CD4-positive, CD25-positive, alpha-beta regulatory T cell (primary cell): Measurements from ENCODE around the gene MKX. TPM values are rescaled to one million over a fixed set of nuclear protein-coding genes. Genes with fewer than 3 reads are reported as not detected.

Experiments
- ATAC-seq, 2 donors: fragments of 150-1000 bp; cut with Tn5 transposase; one replicate each; pipeline ENCODE4 v1.10.0; 2021; ENCODE audit warnings: low read depth in 2 of 2, moderate number of reproducible peaks in 2 of 2, moderate library complexity in 1 of 2
- DNase-seq, 3 donors: peaks; one replicate each; pipeline versions ENCODE4 v3.0.0 to v3.0.0-alpha.2; 2012 to 2022; ENCODE audit warnings: mixed read lengths in 1 of 3
- H3K27ac ChIP-seq: one replicate; pipeline ENCODE4 v1.7.0; 2013; ENCODE audit warnings: mild to moderate bottlenecking, low read length; ENCODE audit not compliant: insufficient read depth, poor library complexity, severe bottlenecking
- H3K27me3 ChIP-seq: one replicate; pipeline ENCODE4 v1.7.0; 2013; ENCODE audit warnings: low read length; ENCODE audit not compliant: control insufficient read depth, insufficient read depth
- H3K36me3 ChIP-seq: one replicate; pipeline ENCODE4 v1.7.0; 2013; ENCODE audit warnings: mild to moderate bottlenecking, low read length, moderate library complexity; ENCODE audit not compliant: control insufficient read depth, insufficient read depth
- H3K4me1 ChIP-seq: 2 replicates; pipeline ENCODE4 v1.7.0; 2013; ENCODE audit warnings: mild to moderate bottlenecking, low read length; ENCODE audit not compliant: insufficient read depth, control insufficient read depth, poor library complexity, severe bottlenecking
- H3K4me3 ChIP-seq: one replicate; pipeline ENCODE4 v1.7.0; 2013; ENCODE audit warnings: low read depth, mild to moderate bottlenecking, low read length, moderate library complexity
- H3K9me3 ChIP-seq, 2 experiments: 1 replicate in 1 of 2; 2 replicates in 1 of 2; pipeline ENCODE4 v1.7.0; 2013; ENCODE audit warnings: low read length in 2 of 2, mild to moderate bottlenecking in 1 of 2, moderate library complexity in 1 of 2; ENCODE audit not compliant: control insufficient read depth in 2 of 2
- H3K27ac Mint-ChIP-seq, 3 donors: one replicate each; pipeline ENCODE4 v1.8.0; 2020 to 2022; ENCODE audit warnings: mild to moderate bottlenecking in 3 of 3, mixed read lengths in 3 of 3, moderate library complexity in 2 of 3
- H3K27me3 Mint-ChIP-seq: one replicate; pipeline ENCODE4 v1.8.0; 2022; ENCODE audit warnings: mild to moderate bottlenecking, mixed read lengths
- H3K36me3 Mint-ChIP-seq: one replicate; pipeline ENCODE4 v1.8.0; 2020; ENCODE audit warnings: mixed read lengths
- H3K4me1 Mint-ChIP-seq, 4 donors: one replicate each; pipeline ENCODE4 v1.8.0; 2020 to 2022; ENCODE audit warnings: mixed read lengths in 4 of 4, mild to moderate bottlenecking in 1 of 4
- H3K4me3 Mint-ChIP-seq, 4 donors: one replicate each; pipeline ENCODE4 v1.8.0; 2020 to 2022; ENCODE audit warnings: mild to moderate bottlenecking in 4 of 4, mixed read lengths in 4 of 4, moderate library complexity in 3 of 4
- H3K9me3 Mint-ChIP-seq, 7 donors: one replicate each; pipeline ENCODE4 v1.8.0; 2020 to 2022; ENCODE audit warnings: mixed read lengths in 7 of 7, mild to moderate bottlenecking in 3 of 7, moderate library complexity in 2 of 7
- polyA plus RNA-seq, 4 donors: library from polyadenylated mRNA; unstranded; fragments of 300-500 nt; fragmentation: Illumina TruSeq; gene quantifications; one replicate each; pipeline ENCODE4 v1.2.3, GENCODE V29; 2021
- total RNA-seq: library from RNA; stranded (reverse); gene quantifications from one replicate; pipeline ENCODE4 v1.2.3, GENCODE V29; 2022

MKX gene
- total and polyA plus RNA-seq, 5 donors from 2014 or later: not detected

- Mint-ChIP-seq H3K27me3 (no peaks in the 10 kb centered on the region), H3K36me3 (no peaks in the 10 kb centered on the region), H3K4me1 (no peaks in the 10 kb centered on the region), H3K27ac (no peak overlapping the region), H3K4me3 (no peak overlapping the region), H3K9me3 (no peaks in the 10 kb centered on the region)
- no peak for DNase-seq
- no peaks in the 10 kb centered on the region for H3K9me3 ChIP-seq
- no peaks in the 10 kb centered on the region for H3K27me3 ChIP-seq
- no peak overlapping the region for H3K27ac ChIP-seq
- no peaks in the 10 kb centered on the region for H3K4me1 ChIP-seq
- H3K4me3 ChIP-seq: no peak overlapping the region
- no peak for ATAC-seq
- H3K36me3 ChIP-seq: no peaks in the 10 kb centered on the region
Measured at GRCh38 chr10:27698961-27699360, 46.7 kb downstream of the MKX start.

GRCh38 chr10:27696466-27696865 lies 49.2 kb downstream of the MKX start:
- H3K4me1 Mint-ChIP-seq: no peaks in the 10 kb centered on the region
- Histone ChIP-seq H3K36me3 (no peaks in the 10 kb centered on the region), H3K9me3 (no peaks in the 10 kb centered on the region), H3K27ac (no peak overlapping the region), H3K4me1 (no peaks in the 10 kb centered on the region), H3K4me3 (no peak overlapping the region), H3K27me3 (no peaks in the 10 kb centered on the region)
- no peaks in the 10 kb centered on the region for H3K27me3 Mint-ChIP-seq
- DNase-seq (no peak), ATAC-seq (no peak)
- H3K27ac Mint-ChIP-seq: no peak overlapping the region
- H3K9me3 Mint-ChIP-seq: no peaks in the 10 kb centered on the region
- H3K4me3 Mint-ChIP-seq: no peak overlapping the region
- H3K36me3 Mint-ChIP-seq: no peaks in the 10 kb centered on the region

DNA sequence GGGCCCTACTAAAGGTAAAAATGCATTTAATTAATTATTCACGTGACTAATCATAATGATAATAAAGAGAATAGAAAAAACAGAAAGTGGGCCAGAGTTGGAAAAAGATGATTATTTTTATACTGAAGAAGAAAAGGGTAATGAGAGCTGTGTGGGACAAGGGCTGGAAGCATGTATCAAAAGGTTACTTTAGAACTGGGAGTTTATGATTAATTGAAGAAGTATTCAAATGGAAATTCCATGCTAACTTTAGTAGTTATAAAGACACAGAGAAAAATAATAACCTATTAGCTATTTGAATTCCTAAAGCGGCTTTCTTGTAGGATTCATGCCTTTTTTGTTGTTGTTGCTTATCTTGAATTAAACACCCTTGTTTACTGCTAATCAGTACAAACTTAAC lies 49.9 kb downstream of the MKX start:
- Mint-ChIP-seq H3K4me1 (no peaks in the 10 kb centered on the region), H3K27me3 (no peaks in the 10 kb centered on the region), H3K36me3 (no peaks in the 10 kb centered on the region), H3K27ac (no peak overlapping the region), H3K4me3 (no peak overlapping the region), H3K9me3 (no peaks in the 10 kb centered on the region)
- ATAC-seq (no peak), DNase-seq (no peak)
- Histone ChIP-seq H3K4me1 (no peaks in the 10 kb centered on the region), H3K9me3 (no peaks in the 10 kb centered on the region), H3K4me3 (no peak overlapping the region), H3K27me3 (no peaks in the 10 kb centered on the region), H3K27ac (no peak overlapping the region), H3K36me3 (no peaks in the 10 kb centered on the region)

DNA sequence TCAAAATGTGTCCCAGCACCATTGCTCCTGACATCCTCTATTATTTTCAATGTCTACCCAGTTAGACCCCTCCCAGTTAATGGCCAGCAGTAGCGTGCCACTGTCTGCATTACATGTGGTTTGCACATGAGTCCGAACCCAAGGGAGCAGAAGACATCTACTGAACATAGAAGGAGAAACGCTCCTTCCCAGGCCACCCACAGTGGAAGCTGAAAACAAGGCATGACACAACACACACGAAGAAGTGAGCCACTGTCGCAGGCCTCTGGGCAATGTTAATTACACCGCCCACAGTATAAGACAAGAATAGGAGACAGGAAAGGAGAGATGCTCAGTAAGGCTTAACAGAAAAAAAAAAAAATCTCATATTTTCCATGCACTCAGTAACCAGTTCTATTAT lies 50.5 kb downstream of the MKX start:
- no peaks in the 10 kb centered on the region for H3K27me3 ChIP-seq
- no peaks in the 10 kb centered on the region for H3K4me1 ChIP-seq
- DNase-seq (no peak), ATAC-seq (no peak)
- no peak overlapping the region for H3K4me3 Mint-ChIP-seq
- no peaks in the 10 kb centered on the region for H3K9me3 ChIP-seq
- H3K9me3 Mint-ChIP-seq: no peaks in the 10 kb centered on the region
- H3K4me1 Mint-ChIP-seq: no peaks in the 10 kb centered on the region
- H3K36me3 Mint-ChIP-seq: no peaks in the 10 kb centered on the region
- no peaks in the 10 kb centered on the region for H3K27me3 Mint-ChIP-seq
- no peaks in the 10 kb centered on the region for H3K36me3 ChIP-seq
- H3K4me3 ChIP-seq: no peak overlapping the region
- no peak overlapping the region for H3K27ac ChIP-seq
- H3K27ac Mint-ChIP-seq: no peak overlapping the region

DNA sequence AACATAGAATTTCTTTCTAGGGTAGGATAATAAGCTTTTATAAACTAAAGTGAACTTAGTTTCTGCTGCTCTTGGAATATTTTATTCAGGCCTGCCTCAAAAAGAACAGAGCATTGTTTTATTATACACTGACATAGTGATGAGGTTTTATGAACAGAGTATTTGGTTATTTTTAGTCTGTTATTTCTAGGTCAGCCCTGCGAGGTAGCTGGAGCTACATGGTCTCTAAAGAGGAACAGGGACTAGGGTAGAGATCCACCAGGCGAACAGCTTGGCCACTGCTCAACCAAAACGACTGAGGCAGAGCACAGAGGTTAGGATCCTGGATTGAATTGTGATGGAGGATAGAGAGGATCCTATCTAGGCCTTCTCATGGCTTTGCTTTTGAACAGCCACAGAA lies 53.0 kb downstream of the MKX start:
- Mint-ChIP-seq H3K36me3 (no peaks in the 10 kb centered on the region), H3K4me1 (no peaks in the 10 kb centered on the region), H3K27me3 (peaks cover 4% of the 10 kb centered on the region), H3K27ac (no peak overlapping the region), H3K4me3 (no peak overlapping the region), H3K9me3 (peaks cover 0 to 1% (median 0%) of the 10 kb centered on the region in 7 donors)
- Histone ChIP-seq H3K9me3 (no peaks in the 10 kb centered on the region), H3K4me1 (no peaks in the 10 kb centered on the region), H3K27me3 (no peaks in the 10 kb centered on the region), H3K27ac (no peak overlapping the region), H3K4me3 (no peak overlapping the region), H3K36me3 (no peaks in the 10 kb centered on the region)
- no peak for DNase-seq
- ATAC-seq: no peak

GRCh38 chr10:27688991-27689390 lies 56.6 kb downstream of the MKX start:
- no peaks in the 10 kb centered on the region for H3K9me3 ChIP-seq
- H3K27me3 ChIP-seq: no peaks in the 10 kb centered on the region
- Mint-ChIP-seq H3K27ac (no peak overlapping the region), H3K4me3 (no peak overlapping the region), H3K27me3 (peaks cover 4% of the 10 kb centered on the region), H3K36me3 (no peaks in the 10 kb centered on the region), H3K9me3 (peaks cover 0 to 1% (median 0%) of the 10 kb centered on the region in 7 donors), H3K4me1 (no peaks in the 10 kb centered on the region)
- no peaks in the 10 kb centered on the region for H3K36me3 ChIP-seq
- no peak overlapping the region for H3K4me3 ChIP-seq
- H3K4me1 ChIP-seq: no peaks in the 10 kb centered on the region
- no peak overlapping the region for H3K27ac ChIP-seq
- ATAC-seq (no peak), DNase-seq (no peak)

- H3K4me1 ChIP-seq: no peaks in the 10 kb centered on the region
- DNase-seq (no peak), ATAC-seq (no peak)
- H3K27ac ChIP-seq: no peak overlapping the region
- H3K36me3 ChIP-seq: no peaks in the 10 kb centered on the region
- H3K4me3 ChIP-seq: no peak overlapping the region
- H3K9me3 Mint-ChIP-seq: peaks cover 0 to 1% (median 0%) of the 10 kb centered on the region in 7 donors
- H3K9me3 ChIP-seq: no peaks in the 10 kb centered on the region
- H3K36me3 Mint-ChIP-seq: no peaks in the 10 kb centered on the region
- no peaks in the 10 kb centered on the region for H3K27me3 ChIP-seq
- H3K4me3 Mint-ChIP-seq: no peak overlapping the region
- H3K4me1 Mint-ChIP-seq: no peaks in the 10 kb centered on the region
- no peak overlapping the region for H3K27ac Mint-ChIP-seq
- peaks cover 4% of the 10 kb centered on the region for H3K27me3 Mint-ChIP-seq
Measured at GRCh38 chr10:27688276-27688675, 57.3 kb downstream of the MKX start.

DNA sequence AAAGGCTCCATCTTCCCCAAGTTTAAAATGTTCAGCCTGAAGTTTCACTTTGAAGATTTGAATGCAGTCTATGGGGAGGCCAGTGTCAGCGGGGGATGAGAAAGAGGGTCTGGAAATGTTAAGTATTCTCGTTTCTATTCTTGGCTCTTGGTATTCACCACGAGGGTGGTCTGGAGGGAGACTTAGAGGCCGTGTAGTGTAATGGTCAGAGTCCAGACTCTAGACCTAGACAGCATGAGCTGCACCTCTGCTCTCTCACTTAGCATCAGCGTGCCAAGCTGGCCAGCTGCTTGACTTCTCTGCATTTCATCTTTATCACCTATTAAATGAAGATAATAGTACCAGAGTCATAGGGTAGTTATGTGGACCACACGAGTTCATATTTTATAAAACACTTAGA lies 57.9 kb downstream of the MKX start:
- DNase-seq (no peak), ATAC-seq (no peak)
- no peaks in the 10 kb centered on the region for H3K9me3 ChIP-seq
- Mint-ChIP-seq H3K27me3 (peaks cover 4% of the 10 kb centered on the region), H3K36me3 (no peaks in the 10 kb centered on the region), H3K9me3 (peaks cover 0 to 1% (median 0%) of the 10 kb centered on the region in 7 donors), H3K4me1 (no peaks in the 10 kb centered on the region), H3K4me3 (no peak overlapping the region), H3K27ac (no peak overlapping the region)
- no peaks in the 10 kb centered on the region for H3K4me1 ChIP-seq
- no peak overlapping the region for H3K4me3 ChIP-seq
- H3K27ac ChIP-seq: no peak overlapping the region
- H3K27me3 ChIP-seq: no peaks in the 10 kb centered on the region
- H3K36me3 ChIP-seq: no peaks in the 10 kb centered on the region
